ENCODE results near the gene INS. TPM values are rescaled to one million over a fixed set of nuclear protein-coding genes. Genes with fewer than 3 reads are reported as not detected.

Gene INS
- total and polyA plus RNA-seq, 2 of the 13 experiments (the other 11 are each of a cell fraction or from before 2014, with no cell fraction given) = not detected

- peak; percentile 75; the same call in 1 of the 2 replicates for TF ChIP-seq ZBTB4 (CRISPR knock-in tag; IDR thresholded peaks at IDR 0.05; ENCODE audit: borderline replicate concordance)
- no peak for TF ChIP-seq ZFP41 (CRISPR knock-in tag; IDR thresholded peaks at IDR 0.05; ENCODE audit: borderline replicate concordance)
- no peak for TF ChIP-seq RELA (CRISPR knock-in tag; IDR thresholded peaks at IDR 0.05)
- peak; percentile 45; the same call in 1 of the 2 replicates for TF ChIP-seq ZNF510 (CRISPR knock-in tag; IDR thresholded peaks at IDR 0.05; ENCODE audit: low read depth)
- no peak for TF ChIP-seq ZBTB46 (CRISPR knock-in tag; IDR thresholded peaks at IDR 0.05; ENCODE audit: borderline replicate concordance)
- 0 out of 2 replicates have a peak, but pooled peaks have one; percentile 1 for TF ChIP-seq KLF12 (CRISPR knock-in tag; IDR thresholded peaks at IDR 0.05; ENCODE audit: borderline replicate concordance)
- TF ChIP-seq ZBTB38 (CRISPR knock-in tag; IDR thresholded peaks at IDR 0.05) = 0 out of 2 replicates have a peak, but pooled peaks have one; percentile 14
- 0 out of 2 replicates have a peak, but pooled peaks have one; percentile 19 for TF ChIP-seq ELF4 (CRISPR knock-in tag; IDR thresholded peaks at IDR 0.05; ENCODE audit: borderline replicate concordance)
- TF ChIP-seq ELK4 (CRISPR knock-in tag; IDR thresholded peaks at IDR 0.05; ENCODE audit: borderline replicate concordance) = no peak
- peak; percentile 41; the same call in 1 of the 2 replicates for TF ChIP-seq ZNF605 (CRISPR knock-in tag; IDR thresholded peaks at IDR 0.05)
- TF ChIP-seq ATAD3A (CRISPR knock-in tag; IDR thresholded peaks at IDR 0.05) = no peak
- TF ChIP-seq GLI4 (CRISPR knock-in tag; IDR thresholded peaks at IDR 0.05; ENCODE audit: borderline replicate concordance) = 0 out of 2 replicates have a peak, but pooled peaks have one; percentile 16
- TF ChIP-seq, protein P1, sequence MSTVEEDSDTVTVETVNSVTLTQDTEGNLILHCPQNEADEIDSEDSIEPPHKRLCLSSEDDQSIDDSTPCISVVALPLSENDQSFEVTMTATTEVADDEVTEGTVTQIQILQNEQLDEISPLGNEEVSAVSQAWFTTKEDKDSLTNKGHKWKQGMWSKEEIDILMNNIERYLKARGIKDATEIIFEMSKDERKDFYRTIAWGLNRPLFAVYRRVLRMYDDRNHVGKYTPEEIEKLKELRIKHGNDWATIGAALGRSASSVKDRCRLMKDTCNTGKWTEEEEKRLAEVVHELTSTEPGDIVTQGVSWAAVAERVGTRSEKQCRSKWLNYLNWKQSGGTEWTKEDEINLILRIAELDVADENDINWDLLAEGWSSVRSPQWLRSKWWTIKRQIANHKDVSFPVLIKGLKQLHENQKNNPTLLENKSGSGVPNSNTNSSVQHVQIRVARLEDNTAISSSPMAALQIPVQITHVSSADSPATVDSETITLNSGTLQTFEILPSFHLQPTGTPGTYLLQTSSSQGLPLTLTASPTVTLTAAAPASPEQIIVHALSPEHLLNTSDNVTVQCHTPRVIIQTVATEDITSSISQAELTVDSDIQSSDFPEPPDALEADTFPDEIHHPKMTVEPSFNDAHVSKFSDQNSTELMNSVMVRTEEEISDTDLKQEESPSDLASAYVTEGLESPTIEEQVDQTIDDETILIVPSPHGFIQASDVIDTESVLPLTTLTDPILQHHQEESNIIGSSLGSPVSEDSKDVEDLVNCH (CRISPR knock-in tag; IDR thresholded peaks at IDR 0.05) = 0 out of 2 replicates have a peak, but pooled peaks have one; percentile 26
- TF ChIP-seq ZNF263 (CRISPR knock-in tag; IDR thresholded peaks at IDR 0.05) = peak; percentile 10; the same call in 1 of the 2 replicates
- TF ChIP-seq ZBTB20 (CRISPR knock-in tag; IDR thresholded peaks at IDR 0.05; ENCODE audit: borderline replicate concordance, low read depth) = no peak
- peak; percentile 99 for TF ChIP-seq AKAP8 (CRISPR knock-in tag; IDR thresholded peaks at IDR 0.05)
- TF ChIP-seq TBX3 (IDR thresholded peaks at IDR 0.05; ENCODE audit: borderline replicate concordance) = no peak
- TF ChIP-seq ZNF430 (CRISPR knock-in tag; IDR thresholded peaks at IDR 0.05) = peak; percentile 32; the same call in 1 of the 2 replicates
- peak; percentile 7; the same call in 1 of the 2 replicates for TF ChIP-seq PHF8 (CRISPR knock-in tag; IDR thresholded peaks at IDR 0.05)
- no peak for TF ChIP-seq NCOA5 (CRISPR knock-in tag; IDR thresholded peaks at IDR 0.05)
- TF ChIP-seq ZSCAN31 (CRISPR knock-in tag; IDR thresholded peaks at IDR 0.05; ENCODE audit: low read depth) = peak; percentile 67; the same call in 1 of the 2 replicates
Measured at GRCh38 chr11:2135018-2135569, 25.9 kb downstream of the INS start (continued).

All from HepG2 (cell line).